ENCODE measurements around the gene VEZF1.
A peak's percentile ranks its signal among the peaks of the same experiment; 100 is the strongest.
"Not testable (repeated sequence)": the region's sequence is repeated elsewhere in the genome, so short reads cannot be mapped to it uniquely, and the experiment has no call there.

Gene VEZF1

DNA sequence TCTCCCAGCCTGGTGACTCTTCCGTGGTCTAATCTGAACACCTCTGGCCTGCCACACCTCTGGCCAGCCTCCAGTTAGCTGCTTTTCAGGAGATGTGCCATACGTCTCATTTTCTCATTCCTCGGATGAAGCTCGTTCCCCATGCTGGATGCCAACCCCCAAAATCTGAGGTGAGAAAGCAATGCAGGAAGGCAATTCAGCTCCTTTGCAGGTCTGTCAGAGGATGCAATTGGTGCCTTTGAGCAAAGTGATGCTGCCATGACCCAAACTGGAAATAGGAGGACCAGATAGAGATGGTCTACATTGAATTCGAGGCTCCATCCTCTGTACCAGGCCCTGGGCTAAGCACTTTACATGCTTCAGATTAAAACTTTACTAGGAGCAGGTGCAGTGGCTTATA, 21.8 kb downstream of the VEZF1 start:
- H3K27me3 ChIP-seq (ENCODE audit: control insufficient read depth, insufficient read depth, low read length), result no peaks in the 10 kb centered on the region
- no peak overlapping the region for H3K4me3 ChIP-seq (ENCODE audit: low read length)
- H3K9me3 ChIP-seq (ENCODE audit: control insufficient read depth, low read depth, low read length), result no peaks in the 10 kb centered on the region
- no peaks in the 10 kb centered on the region for H3K36me3 ChIP-seq (ENCODE audit: control insufficient read depth, low read depth, low read length)
- H3K4me1 ChIP-seq (ENCODE audit: control insufficient read depth, low read depth, low read length), result no peaks in the 10 kb centered on the region
- H3K9ac ChIP-seq (ENCODE audit: low read length), result no peak overlapping the region
- H3K27ac ChIP-seq (ENCODE audit: low read length), result no peak overlapping the region

GRCh38 chr17:57965521-57966160, 22.4 kb downstream of the VEZF1 start:
- Histone ChIP-seq H3K4me1 (ENCODE audit: control insufficient read depth, low read depth, low read length) (no peaks in the 10 kb centered on the region), H3K27ac (ENCODE audit: low read length) (no peak overlapping the region), H3K36me3 (ENCODE audit: control insufficient read depth, low read depth, low read length) (no peaks in the 10 kb centered on the region), H3K9me3 (ENCODE audit: control insufficient read depth, low read depth, low read length) (no peaks in the 10 kb centered on the region), H3K27me3 (ENCODE audit: control insufficient read depth, insufficient read depth, low read length) (no peaks in the 10 kb centered on the region), H3K9ac (ENCODE audit: low read length) (no peak overlapping the region), H3K4me3 (ENCODE audit: low read length) (no peak overlapping the region)

- Histone ChIP-seq H3K4me1 (ENCODE audit: control insufficient read depth, low read depth, low read length) (no peaks in the 10 kb centered on the region), H3K9ac (ENCODE audit: low read length) (no peak overlapping the region), H3K27me3 (ENCODE audit: control insufficient read depth, insufficient read depth, low read length) (no peaks in the 10 kb centered on the region), H3K4me3 (ENCODE audit: low read length) (no peak overlapping the region), H3K36me3 (ENCODE audit: control insufficient read depth, low read depth, low read length) (no peaks in the 10 kb centered on the region), H3K27ac (ENCODE audit: low read length) (no peak overlapping the region), H3K9me3 (ENCODE audit: control insufficient read depth, low read depth, low read length) (no peaks in the 10 kb centered on the region)
Measured at GRCh38 chr17:57963149-57963511, 24.9 kb downstream of the VEZF1 start.

DNA sequence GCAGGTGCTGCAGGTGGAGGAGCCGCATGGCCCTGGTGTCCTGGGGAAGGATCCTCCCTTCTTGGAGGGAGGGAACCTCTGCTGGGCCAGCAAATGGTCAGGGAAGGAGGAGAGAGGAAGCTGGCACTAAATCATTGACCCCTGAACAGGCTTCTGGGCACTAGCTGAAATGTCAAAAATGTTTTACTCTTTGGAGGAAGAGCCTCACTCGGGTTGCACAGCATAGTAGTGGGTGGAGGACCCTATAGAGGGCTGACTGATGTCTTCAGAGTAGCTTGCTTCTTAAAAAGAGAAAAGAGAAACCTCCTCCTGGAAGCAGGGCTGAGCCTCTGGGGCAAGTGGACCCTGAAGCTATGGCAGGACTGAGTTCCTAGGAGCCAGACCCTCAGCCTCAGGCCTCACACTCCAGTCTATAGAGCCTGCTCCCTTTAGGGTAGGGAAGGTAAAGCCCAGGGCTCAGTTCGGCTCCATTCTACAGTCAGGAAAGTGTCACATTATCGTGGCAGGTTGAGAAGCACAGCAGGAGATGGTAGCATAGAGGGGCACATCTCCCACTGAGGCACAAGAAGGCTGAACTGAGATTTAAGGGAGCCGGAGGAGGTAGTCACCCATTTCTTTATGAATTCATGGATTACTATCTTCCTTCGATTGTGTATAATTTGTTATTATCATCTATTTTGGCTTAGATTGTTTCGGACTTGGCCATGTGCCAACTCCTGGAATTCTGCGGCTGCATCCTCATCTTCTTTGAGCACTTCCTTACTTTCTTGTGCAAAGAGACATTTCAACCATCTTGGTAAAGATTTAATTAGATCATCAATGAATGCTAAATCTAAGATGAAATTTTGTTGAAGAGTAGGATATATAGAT, 25.5 kb downstream of the VEZF1 start:
- H3K9ac ChIP-seq (ENCODE audit: low read length), result no peak overlapping the region
- no peaks in the 10 kb centered on the region for H3K4me1 ChIP-seq (ENCODE audit: control insufficient read depth, low read depth, low read length)
- H3K27me3 ChIP-seq (ENCODE audit: control insufficient read depth, insufficient read depth, low read length), result peaks cover 5% of the 10 kb centered on the region
- H3K36me3 ChIP-seq (ENCODE audit: control insufficient read depth, low read depth, low read length), result no peaks in the 10 kb centered on the region
- H3K9me3 ChIP-seq (ENCODE audit: control insufficient read depth, low read depth, low read length), result no peaks in the 10 kb centered on the region
- H3K27ac ChIP-seq (ENCODE audit: low read length), result no peak overlapping the region
- no peak overlapping the region for H3K4me3 ChIP-seq (ENCODE audit: low read length)

DNA sequence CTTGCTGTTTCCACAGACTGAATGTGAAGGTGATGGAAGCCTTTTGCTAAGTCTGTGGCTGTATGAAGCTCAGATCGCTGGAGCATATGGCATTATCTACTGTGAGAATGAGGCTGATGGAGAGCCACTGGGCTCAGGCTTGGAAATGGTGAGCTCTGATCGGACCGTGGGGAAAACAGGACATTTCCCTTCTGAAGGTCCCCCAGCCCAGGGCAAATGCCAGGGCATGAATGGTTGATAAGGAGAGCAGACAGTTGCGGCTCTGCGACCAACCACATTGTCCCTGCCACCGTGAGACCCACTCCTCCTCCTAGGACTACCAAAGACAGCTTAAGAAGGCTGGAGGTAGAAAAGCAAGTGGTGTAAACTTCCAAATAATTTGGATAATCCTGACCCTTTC, 28.1 kb downstream of the VEZF1 start:
- Histone ChIP-seq H3K4me1 (ENCODE audit: control insufficient read depth, low read depth, low read length) (peaks cover 12% of the 10 kb centered on the region), H3K36me3 (ENCODE audit: control insufficient read depth, low read depth, low read length) (no peaks in the 10 kb centered on the region), H3K9me3 (ENCODE audit: control insufficient read depth, low read depth, low read length) (no peaks in the 10 kb centered on the region), H3K9ac (ENCODE audit: low read length) (no peak overlapping the region), H3K27me3 (ENCODE audit: control insufficient read depth, insufficient read depth, low read length) (peaks cover 27% of the 10 kb centered on the region), H3K27ac (ENCODE audit: low read length) (no peak overlapping the region), H3K4me3 (ENCODE audit: low read length) (no peak overlapping the region)

- peaks cover 35% of the 10 kb centered on the region for H3K27me3 ChIP-seq (ENCODE audit: control insufficient read depth, insufficient read depth, low read length)
- not testable (repeated sequence) for H3K36me3 ChIP-seq (ENCODE audit: control insufficient read depth, low read depth, low read length); H3K9ac ChIP-seq (ENCODE audit: low read length); H3K27ac ChIP-seq (ENCODE audit: low read length); H3K4me3 ChIP-seq (ENCODE audit: low read length); H3K9me3 ChIP-seq (ENCODE audit: control insufficient read depth, low read depth, low read length)
- H3K4me1 ChIP-seq (ENCODE audit: control insufficient read depth, low read depth, low read length), result peaks cover 12% of the 10 kb centered on the region
Measured at GRCh38 chr17:57958391-57958790, 29.7 kb downstream of the VEZF1 start.

DNA sequence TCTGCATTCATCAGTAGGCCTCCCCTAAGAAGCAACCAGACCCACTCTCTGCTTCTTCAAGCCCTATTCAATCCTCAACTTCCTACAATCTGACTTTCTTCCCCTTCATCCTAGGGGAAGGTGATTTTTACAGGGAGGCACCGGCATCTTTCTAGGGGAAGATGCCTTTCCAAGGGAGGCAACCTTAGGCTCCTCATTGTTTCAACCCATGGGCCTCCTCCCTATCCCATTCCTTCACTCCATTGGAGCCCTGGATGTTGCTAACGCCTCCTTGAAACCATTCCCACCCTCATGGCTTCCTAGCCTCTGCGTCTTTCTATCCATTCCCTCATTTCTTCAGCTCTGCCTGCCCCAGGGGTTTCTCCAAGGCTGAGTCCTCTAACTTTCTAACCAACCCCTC, 30.2 kb downstream of the VEZF1 start:
- peaks cover 12% of the 10 kb centered on the region for H3K4me1 ChIP-seq (ENCODE audit: control insufficient read depth, low read depth, low read length)

DNA sequence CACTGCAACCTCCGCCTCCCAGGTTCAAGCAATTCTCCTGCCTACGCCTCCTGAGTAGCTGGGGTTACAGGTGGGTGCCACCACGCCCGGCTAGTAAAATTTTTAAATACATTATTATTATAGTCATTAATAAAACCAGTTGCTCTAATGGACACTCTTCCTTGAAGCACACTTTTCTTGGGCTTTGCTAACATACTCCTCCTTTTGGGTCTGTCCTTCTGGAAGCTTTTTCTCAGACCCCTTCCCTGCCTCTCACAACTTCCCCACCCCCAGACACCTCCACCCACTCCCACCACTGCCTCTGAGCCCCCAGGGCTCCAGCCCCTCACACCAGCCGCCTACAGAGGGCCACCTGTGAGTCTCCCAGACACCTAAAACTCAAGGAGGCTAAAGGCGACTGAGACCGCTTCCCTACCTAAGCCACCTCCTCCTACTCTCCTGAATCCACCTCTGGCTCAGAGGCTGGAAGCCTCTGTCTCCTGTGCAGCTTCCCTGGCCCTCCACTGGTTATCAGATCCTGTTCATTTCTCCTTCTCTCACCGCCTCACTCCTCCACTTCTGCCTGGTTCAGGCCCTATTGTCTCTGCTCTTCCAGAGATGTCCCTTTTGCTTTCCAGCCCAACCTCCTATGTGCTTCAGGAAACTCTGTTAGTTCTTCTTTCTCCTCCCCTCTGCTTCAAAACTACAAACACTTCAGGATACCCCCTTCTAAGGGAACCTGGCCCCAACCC, 30.8 kb downstream of the VEZF1 start:
- Histone ChIP-seq H3K9ac (ENCODE audit: low read length) (no peak overlapping the region), H3K36me3 (ENCODE audit: control insufficient read depth, low read depth, low read length) (no peaks in the 10 kb centered on the region), H3K4me3 (ENCODE audit: low read length) (no peak overlapping the region), H3K4me1 (ENCODE audit: control insufficient read depth, low read depth, low read length) (peaks cover 17% of the 10 kb centered on the region), H3K9me3 (ENCODE audit: control insufficient read depth, low read depth, low read length) (no peaks in the 10 kb centered on the region), H3K27ac (ENCODE audit: low read length) (no peak overlapping the region), H3K27me3 (ENCODE audit: control insufficient read depth, insufficient read depth, low read length) (peaks cover 43% of the 10 kb centered on the region)

More for the DNA sequence above, 30.2 kb downstream of the VEZF1 start:
- peaks cover 41% of the 10 kb centered on the region for H3K27me3 ChIP-seq (ENCODE audit: control insufficient read depth, insufficient read depth, low read length)
- H3K36me3 ChIP-seq (ENCODE audit: control insufficient read depth, low read depth, low read length), result no peaks in the 10 kb centered on the region
- no peak overlapping the region for H3K9ac ChIP-seq (ENCODE audit: low read length)
- H3K4me3 ChIP-seq (ENCODE audit: low read length), result no peak overlapping the region
- no peak overlapping the region for H3K27ac ChIP-seq (ENCODE audit: low read length)
- H3K9me3 ChIP-seq (ENCODE audit: control insufficient read depth, low read depth, low read length), result no peaks in the 10 kb centered on the region

DNA sequence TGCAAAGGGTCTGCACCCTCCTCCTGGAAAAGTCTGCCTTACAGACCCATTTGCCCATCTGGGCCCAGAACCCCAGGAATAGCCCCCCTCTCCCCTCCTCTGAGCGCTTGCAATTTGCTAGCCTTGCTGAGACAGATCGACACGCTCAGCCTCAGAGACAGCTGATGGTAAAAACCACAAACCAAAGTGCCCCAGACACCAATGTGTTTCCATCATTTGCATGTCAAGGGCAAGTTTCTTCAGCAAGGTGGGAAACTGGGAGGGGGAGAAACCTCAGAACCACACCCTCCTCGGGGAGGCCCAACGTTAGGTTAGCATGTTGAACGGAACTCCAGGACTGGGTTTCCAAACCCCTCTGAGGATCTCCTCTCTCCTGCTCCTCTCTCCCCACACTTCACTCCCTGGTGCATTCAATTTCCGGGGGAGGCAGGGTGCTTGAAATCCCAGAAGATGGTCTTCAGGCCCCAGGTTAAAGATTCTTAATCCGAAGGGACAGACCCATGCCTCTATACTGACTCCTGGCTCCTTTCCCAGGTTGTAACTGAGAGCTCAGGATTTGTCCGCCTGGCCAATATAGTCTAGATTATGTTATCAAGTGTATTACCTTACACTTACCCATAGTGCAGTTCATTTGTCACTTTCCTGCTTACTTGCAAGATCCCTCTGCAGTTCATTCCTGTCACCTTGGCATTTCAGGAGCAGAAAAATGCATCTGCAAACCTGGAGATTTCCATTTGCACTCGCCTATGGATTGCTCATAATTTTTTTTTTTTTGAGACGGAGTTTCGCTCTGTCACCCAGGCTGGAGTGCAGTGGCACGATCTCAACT, 31.5 kb downstream of the VEZF1 start:
- peaks cover 43% of the 10 kb centered on the region for H3K27me3 ChIP-seq (ENCODE audit: control insufficient read depth, insufficient read depth, low read length)
- H3K4me3 ChIP-seq (ENCODE audit: low read length), result peak overlapping the region; percentile 40

GRCh38 chr17:57955183-57955931, 32.7 kb downstream of the VEZF1 start, which contains the start of gene CUEDC1:
Gene CUEDC1 (minus strand): TSS chr17:57955412. CDS start chr17:57885564, 69,848 bp downstream.
- H3K4me1 ChIP-seq (ENCODE audit: control insufficient read depth, low read depth, low read length), result peaks cover 24% of the 10 kb centered on the region
- H3K27ac ChIP-seq (ENCODE audit: low read length), result no peak within 1 kb of the TSS
- no peak within 1 kb of the TSS for H3K9ac ChIP-seq (ENCODE audit: low read length)
- no peaks in the 10 kb centered on the region for H3K9me3 ChIP-seq (ENCODE audit: control insufficient read depth, low read depth, low read length)
- H3K36me3 ChIP-seq (ENCODE audit: control insufficient read depth, low read depth, low read length), result no peaks in the 10 kb centered on the region
- H3K4me3 ChIP-seq (ENCODE audit: low read length), result peak within 1 kb of the TSS; percentile 60
- peaks cover 43% of the 10 kb centered on the region for H3K27me3 ChIP-seq (ENCODE audit: control insufficient read depth, insufficient read depth, low read length)

More for the DNA sequence above, 31.5 kb downstream of the VEZF1 start:
- H3K27ac ChIP-seq (ENCODE audit: low read length), result no peak overlapping the region
- H3K9ac ChIP-seq (ENCODE audit: low read length), result no peak overlapping the region
- H3K36me3 ChIP-seq (ENCODE audit: control insufficient read depth, low read depth, low read length), result no peaks in the 10 kb centered on the region
- H3K9me3 ChIP-seq (ENCODE audit: control insufficient read depth, low read depth, low read length), result no peaks in the 10 kb centered on the region
- H3K4me1 ChIP-seq (ENCODE audit: control insufficient read depth, low read depth, low read length), result peaks cover 17% of the 10 kb centered on the region
